ENCODE measurements around the gene GABRG3.

GRCh38 chr15:26974120-26974780, 3.3 kb downstream of the GABRG3 start:
- TF ChIP-seq CTCF (IDR thresholded peaks at IDR 0.05; ENCODE audit: insufficient read depth, low read depth, low read length), result peak; percentile 55
- TF ChIP-seq EZH2 (IDR thresholded peaks at IDR 0.05; ENCODE audit: insufficient read depth, low read length), result no peak

Data from astrocyte (in vitro differentiated cells and primary cell).